ENCODE data around the gene NMUR1. TPM values are rescaled to one million over a fixed set of nuclear protein-coding genes. Genes with fewer than 3 reads are reported as not detected.

NMUR1 gene
- total and polyA plus RNA-seq, 2 experiments from 2014 or later = 0.15 TPM; not detected in 1

DNA sequence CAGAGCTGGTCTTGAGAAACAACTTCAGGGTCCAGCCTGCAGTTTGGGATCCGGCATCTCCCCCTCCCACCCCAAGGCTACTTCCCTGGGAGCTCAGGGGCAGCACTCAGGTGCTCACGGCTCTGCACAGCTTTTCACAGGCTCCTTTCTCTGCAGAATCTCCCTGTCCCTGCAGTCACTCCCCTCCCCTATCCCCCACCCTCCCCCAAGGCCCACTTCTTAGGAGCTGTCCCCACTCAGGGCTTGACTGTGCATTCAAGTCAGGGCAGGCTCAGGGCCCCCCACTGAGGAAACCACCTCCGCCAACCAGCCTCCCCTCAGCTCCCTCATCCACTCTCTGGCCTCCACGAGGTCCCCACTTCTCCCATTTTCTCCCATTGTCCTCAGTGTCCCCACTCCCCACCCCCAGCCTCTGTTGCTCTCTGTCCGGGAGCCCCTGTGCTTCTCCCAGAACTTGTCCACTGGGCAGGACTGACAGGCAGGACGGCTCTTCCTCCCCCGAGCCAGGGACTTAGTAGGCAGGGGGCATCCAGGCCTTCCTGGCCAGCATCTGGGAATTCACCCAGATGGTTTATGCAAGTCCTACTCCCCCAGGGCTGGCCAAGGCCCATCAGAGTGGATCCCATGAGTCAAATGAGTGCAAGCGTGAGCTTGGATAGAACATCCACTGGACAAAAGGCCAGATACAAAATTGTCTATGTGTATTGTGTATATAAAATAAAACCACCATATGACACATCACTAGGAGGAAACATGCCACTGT lies 7.6 kb downstream of the NMUR1 start:
- DNase-seq (ENCODE audit: low read depth in 1 of 2, low spot score in 1 of 2) = peak in 1 of 2 donors; percentile 82
- H3K4me3 ChIP-seq = no peak overlapping the region
- TF ChIP-seq, protein P1, sequence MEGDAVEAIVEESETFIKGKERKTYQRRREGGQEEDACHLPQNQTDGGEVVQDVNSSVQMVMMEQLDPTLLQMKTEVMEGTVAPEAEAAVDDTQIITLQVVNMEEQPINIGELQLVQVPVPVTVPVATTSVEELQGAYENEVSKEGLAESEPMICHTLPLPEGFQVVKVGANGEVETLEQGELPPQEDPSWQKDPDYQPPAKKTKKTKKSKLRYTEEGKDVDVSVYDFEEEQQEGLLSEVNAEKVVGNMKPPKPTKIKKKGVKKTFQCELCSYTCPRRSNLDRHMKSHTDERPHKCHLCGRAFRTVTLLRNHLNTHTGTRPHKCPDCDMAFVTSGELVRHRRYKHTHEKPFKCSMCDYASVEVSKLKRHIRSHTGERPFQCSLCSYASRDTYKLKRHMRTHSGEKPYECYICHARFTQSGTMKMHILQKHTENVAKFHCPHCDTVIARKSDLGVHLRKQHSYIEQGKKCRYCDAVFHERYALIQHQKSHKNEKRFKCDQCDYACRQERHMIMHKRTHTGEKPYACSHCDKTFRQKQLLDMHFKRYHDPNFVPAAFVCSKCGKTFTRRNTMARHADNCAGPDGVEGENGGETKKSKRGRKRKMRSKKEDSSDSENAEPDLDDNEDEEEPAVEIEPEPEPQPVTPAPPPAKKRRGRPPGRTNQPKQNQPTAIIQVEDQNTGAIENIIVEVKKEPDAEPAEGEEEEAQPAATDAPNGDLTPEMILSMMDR (IDR thresholded peaks at IDR 0.05; ENCODE audit: low read depth, low read length) = no peak
- H3K4me1 ChIP-seq (ENCODE audit: low read depth) = no peaks in the 10 kb centered on the region
- H3K36me3 ChIP-seq = no peaks in the 10 kb centered on the region
- no peak overlapping the region for H3K27ac ChIP-seq
- H3K9me3 ChIP-seq (ENCODE audit: low read depth) = no peaks in the 10 kb centered on the region
- no peaks in the 10 kb centered on the region for H3K27me3 ChIP-seq

DNA sequence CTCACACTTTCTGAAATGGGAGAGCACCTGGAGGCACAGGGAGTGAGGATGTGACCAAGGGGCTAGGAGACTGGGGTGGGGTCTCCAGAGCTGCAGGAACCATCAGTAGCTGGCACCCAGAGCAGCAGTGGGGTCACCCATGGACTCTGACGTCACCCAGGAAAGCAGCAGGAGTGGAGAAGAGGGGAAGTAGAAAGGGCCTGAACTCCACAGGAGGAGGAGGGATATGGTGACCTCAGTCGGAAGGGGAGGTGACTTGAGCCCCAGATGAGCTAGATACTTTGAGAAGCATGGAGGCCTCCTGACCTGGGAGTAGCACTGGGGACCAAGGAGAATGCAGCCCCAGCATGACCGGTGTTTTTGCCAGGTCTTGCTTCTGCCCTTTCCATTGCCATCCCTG lies 8.8 kb downstream of the NMUR1 start:
- no peaks in the 10 kb centered on the region for H3K4me1 ChIP-seq (ENCODE audit: low read depth)
- no peak overlapping the region for H3K4me3 ChIP-seq
- no peaks in the 10 kb centered on the region for H3K36me3 ChIP-seq
- H3K27ac ChIP-seq = no peak overlapping the region
- DNase-seq (ENCODE audit: low read depth in 1 of 2, low spot score in 1 of 2) = no peak
- H3K27me3 ChIP-seq = no peaks in the 10 kb centered on the region
- no peaks in the 10 kb centered on the region for H3K9me3 ChIP-seq (ENCODE audit: low read depth)
- TF ChIP-seq, protein P1 (IDR thresholded peaks at IDR 0.05; ENCODE audit: low read depth, low read length) = no peak

DNA sequence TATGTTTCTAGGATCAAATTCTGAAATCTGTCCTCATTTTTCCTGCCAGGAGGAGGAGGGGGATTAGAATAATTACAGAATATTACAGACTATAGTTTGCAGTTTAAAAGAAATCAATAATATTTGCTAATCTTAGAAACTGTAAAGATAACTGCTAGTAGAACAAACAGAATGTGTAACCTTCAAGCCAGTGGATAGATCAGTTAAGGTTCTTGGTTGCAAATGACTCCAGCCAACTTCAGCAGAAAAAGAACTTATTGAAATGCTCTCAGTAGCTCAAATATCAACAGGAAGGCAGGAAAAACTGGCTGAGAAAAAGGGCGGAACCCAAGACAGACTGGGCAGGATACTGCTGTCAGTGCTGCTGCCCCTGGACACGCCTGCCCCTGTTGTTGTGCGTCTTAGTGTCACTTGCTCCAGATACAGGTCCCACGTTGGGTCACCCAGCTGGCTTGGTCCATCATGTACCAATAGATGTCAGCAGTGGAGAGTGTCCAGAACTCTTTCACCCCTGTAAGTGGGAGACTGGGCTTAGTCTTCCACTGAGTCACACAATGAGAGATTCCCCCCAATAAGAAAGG lies 10.2 kb downstream of the NMUR1 start:
- Histone ChIP-seq H3K4me1 (ENCODE audit: low read depth) (no peaks in the 10 kb centered on the region), H3K27ac (no peak overlapping the region), H3K27me3 (no peaks in the 10 kb centered on the region), H3K4me3 (no peak overlapping the region), H3K9me3 (ENCODE audit: low read depth) (no peaks in the 10 kb centered on the region), H3K36me3 (no peaks in the 10 kb centered on the region)
- DNase-seq (ENCODE audit: low read depth in 1 of 2, low spot score in 1 of 2) = no peak
- TF ChIP-seq, protein P1 (IDR thresholded peaks at IDR 0.05; ENCODE audit: low read depth, low read length) = no peak

DNA sequence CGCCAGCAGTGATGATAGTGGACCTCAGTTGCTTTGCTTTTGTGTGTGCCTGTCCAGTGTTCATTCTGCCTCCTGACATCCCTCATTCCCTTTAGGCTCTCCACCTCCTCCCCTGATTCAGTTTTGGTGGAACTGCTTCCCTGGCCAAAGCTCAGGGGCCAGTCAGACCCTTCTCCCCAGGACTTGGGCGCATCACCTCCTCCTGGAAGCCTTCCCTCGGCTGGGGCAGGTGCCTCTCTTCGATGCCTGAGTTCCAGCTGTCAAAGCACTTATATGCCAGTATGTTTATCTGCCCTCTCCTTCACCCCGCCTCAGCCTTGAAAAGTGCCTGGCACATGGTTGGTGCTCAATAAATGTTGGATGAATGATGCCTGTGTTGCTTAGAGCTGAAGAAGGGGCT lies 11.5 kb downstream of the NMUR1 start:
- no peak for DNase-seq (ENCODE audit: low read depth in 1 of 2, low spot score in 1 of 2)
- H3K27ac ChIP-seq = no peak overlapping the region
- no peak overlapping the region for H3K4me3 ChIP-seq
- TF ChIP-seq, protein P1 (IDR thresholded peaks at IDR 0.05; ENCODE audit: low read depth, low read length) = no peak
- no peaks in the 10 kb centered on the region for H3K36me3 ChIP-seq
- no peaks in the 10 kb centered on the region for H3K9me3 ChIP-seq (ENCODE audit: low read depth)
- H3K27me3 ChIP-seq = no peaks in the 10 kb centered on the region
- H3K4me1 ChIP-seq (ENCODE audit: low read depth) = no peaks in the 10 kb centered on the region

DNA sequence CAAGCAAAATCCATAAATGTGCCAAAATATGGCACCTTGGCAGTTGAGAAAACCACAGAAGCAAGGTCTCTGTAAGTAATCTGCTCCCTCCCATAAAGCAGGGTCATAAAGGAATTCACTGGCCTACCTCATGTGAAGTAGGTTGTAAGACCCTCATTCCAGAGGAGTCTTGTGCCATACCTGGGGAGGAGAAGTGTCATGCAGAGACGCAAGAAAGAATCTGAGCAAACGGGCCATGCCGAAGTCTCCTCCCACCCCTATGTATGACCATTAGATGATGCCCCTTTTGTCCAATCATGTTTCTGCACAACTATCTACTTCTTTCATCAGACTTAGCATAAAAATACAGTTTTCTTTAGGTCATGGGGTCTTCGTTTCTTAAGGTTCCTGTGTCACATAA lies 14.6 kb downstream of the NMUR1 start:
- no peak for DNase-seq (ENCODE audit: low read depth in 1 of 2, low spot score in 1 of 2)
- H3K9me3 ChIP-seq (ENCODE audit: low read depth) = no peaks in the 10 kb centered on the region
- H3K27ac ChIP-seq = no peak overlapping the region
- no peaks in the 10 kb centered on the region for H3K27me3 ChIP-seq
- no peaks in the 10 kb centered on the region for H3K4me1 ChIP-seq (ENCODE audit: low read depth)
- H3K4me3 ChIP-seq = no peak overlapping the region
- H3K36me3 ChIP-seq = no peaks in the 10 kb centered on the region
- TF ChIP-seq, protein P1 (IDR thresholded peaks at IDR 0.05; ENCODE audit: low read depth, low read length) = no peak

Measured in cardiac muscle cell (in vitro differentiated cells and primary cell).